H9 (cell line): ENCODE measurements around the gene TAF3. TPM values are rescaled to one million over a fixed set of nuclear protein-coding genes. Genes with fewer than 3 reads are reported as not detected.

Source experiments
- DNase-seq: peaks from one replicate; pipeline ENCODE4 v3.0.0-alpha.2; 2017
- H2AFZ ChIP-seq: one replicate; pipeline ENCODE4 v1.6.1; 2013; ENCODE audit warnings: mild to moderate bottlenecking, low read length, control low read depth, moderate library complexity
- H2AK5ac ChIP-seq: 2 replicates; pipeline ENCODE4 v1.6.1; 2013; ENCODE audit warnings: low read length, control low read depth, mixed read lengths; ENCODE audit not compliant: insufficient read length
- H2BK120ac ChIP-seq: one replicate; pipeline ENCODE4 v1.6.1; 2013; ENCODE audit warnings: low read depth, mild to moderate bottlenecking, low read length, control low read depth, inconsistent platforms; ENCODE audit not compliant: poor library complexity, severe bottlenecking
- H2BK12ac ChIP-seq: 2 replicates; pipeline ENCODE4 v1.6.1; 2013; ENCODE audit warnings: low read length, control low read depth, mixed read lengths, low read depth; ENCODE audit not compliant: insufficient read length
- H2BK15ac ChIP-seq: 2 replicates; pipeline ENCODE4 v1.6.1; 2013; ENCODE audit warnings: low read depth, low read length, control low read depth
- H2BK20ac ChIP-seq: one replicate; pipeline ENCODE4 v1.6.1; 2013; ENCODE audit warnings: low read depth, mild to moderate bottlenecking, low read length, control low read depth, inconsistent platforms; ENCODE audit not compliant: poor library complexity, severe bottlenecking
- H2BK5ac ChIP-seq: 2 replicates; pipeline ENCODE4 v1.6.1; 2013; ENCODE audit warnings: low read length, control low read depth, mixed read lengths; ENCODE audit not compliant: insufficient read length
- H3K14ac ChIP-seq: 2 replicates; pipeline ENCODE4 v1.6.1; 2013; ENCODE audit warnings: low read length, control low read depth; ENCODE audit not compliant: insufficient read depth
- H3K18ac ChIP-seq: 2 replicates; pipeline ENCODE4 v1.6.1; 2013; ENCODE audit warnings: low read depth, mild to moderate bottlenecking, mixed read lengths, low read length, control low read depth; ENCODE audit not compliant: insufficient read length
- H3K23ac ChIP-seq: 2 replicates; pipeline ENCODE4 v1.6.1; 2013; ENCODE audit warnings: low read length, control low read depth, mixed read lengths, low read depth; ENCODE audit not compliant: insufficient read length
- H3K23me2 ChIP-seq: 2 replicates; pipeline ENCODE4 v1.6.1; 2013; ENCODE audit warnings: low read depth, mild to moderate bottlenecking, mixed read lengths, low read length, control low read depth; ENCODE audit not compliant: insufficient read length, poor library complexity, severe bottlenecking
- H3K27ac ChIP-seq: 2 replicates; pipeline ENCODE4 v1.5.1; 2013; ENCODE audit warnings: low read length, control low read depth, mixed read lengths, low read depth; ENCODE audit not compliant: insufficient read length
- H3K27me3 ChIP-seq: 2 replicates; pipeline ENCODE4 v1.6.1; 2013; ENCODE audit warnings: low read length, control low read depth, inconsistent platforms; ENCODE audit not compliant: insufficient read depth
- H3K4ac ChIP-seq: 2 replicates; pipeline ENCODE4 v1.6.1; 2013; ENCODE audit warnings: low read depth, mild to moderate bottlenecking, control low read depth, inconsistent platforms, low read length, moderate library complexity
- H3K4me1 ChIP-seq: 2 replicates; pipeline ENCODE4 v1.6.1; 2013; ENCODE audit warnings: low read length, control low read depth, inconsistent platforms; ENCODE audit not compliant: insufficient read depth
- H3K4me2 ChIP-seq: 2 replicates; pipeline ENCODE4 v1.6.1; 2013; ENCODE audit warnings: low read length, control low read depth, mixed read lengths; ENCODE audit not compliant: insufficient read length, insufficient read depth
- H3K56ac ChIP-seq: 2 replicates; pipeline ENCODE4 v1.6.1; 2013; ENCODE audit warnings: low read depth, mild to moderate bottlenecking, mixed read lengths, low read length, control low read depth; ENCODE audit not compliant: insufficient read length
- H3K79me1 ChIP-seq: 2 replicates; pipeline ENCODE4 v1.6.1; 2013; ENCODE audit warnings: low read depth, mild to moderate bottlenecking, moderate library complexity, low read length, control low read depth, inconsistent platforms; ENCODE audit not compliant: insufficient read depth, poor library complexity, severe bottlenecking
- H3K79me2 ChIP-seq: 2 replicates; pipeline ENCODE4 v1.6.1; 2013; ENCODE audit warnings: low read length, control low read depth, inconsistent platforms; ENCODE audit not compliant: insufficient read depth
- H3K9ac ChIP-seq: 2 replicates; pipeline ENCODE4 v1.6.1; 2013; ENCODE audit warnings: low read length, control low read depth, mixed read lengths; ENCODE audit not compliant: insufficient read length; ENCODE audit errors: extremely low read depth
- H3K9me3 ChIP-seq: one replicate; pipeline ENCODE4 v1.6.1; 2013; ENCODE audit warnings: low read depth, low read length, inconsistent platforms; ENCODE audit not compliant: control insufficient read depth
- H3T11ph ChIP-seq: one replicate; pipeline ENCODE4 v1.6.1; 2013; ENCODE audit warnings: mild to moderate bottlenecking, low read length, control low read depth, inconsistent platforms
- H4K20me1 ChIP-seq: one replicate; pipeline ENCODE4 v1.6.1; 2013; ENCODE audit not compliant: control insufficient read depth, insufficient read length, insufficient read depth
- H4K5ac ChIP-seq: 2 replicates; pipeline ENCODE4 v1.6.1; 2013; ENCODE audit warnings: low read depth, mild to moderate bottlenecking, mixed read lengths, low read length, control low read depth; ENCODE audit not compliant: insufficient read length
- H4K8ac ChIP-seq: replicated peaks from 2 replicates; pipeline ENCODE4 v1.6.1; 2013; ENCODE audit warnings: low read length, control low read depth, mixed read lengths, low read depth; ENCODE audit not compliant: insufficient read length
- H4K91ac ChIP-seq: 2 replicates; pipeline ENCODE4 v1.6.1; 2013; ENCODE audit warnings: low read depth, mild to moderate bottlenecking, moderate library complexity, mixed read lengths, low read length, control low read depth; ENCODE audit not compliant: insufficient read length
- H3K27ac Mint-ChIP-seq, 3 experiments: 2 replicates in 2 of 3; 3 replicates in 1 of 3; pipeline ENCODE4 v1.8.0; 2020 to 2021; ENCODE audit warnings: mixed read lengths in 3 of 3, mild to moderate bottlenecking in 1 of 3, moderate library complexity in 1 of 3
- H3K27me3 Mint-ChIP-seq: 2 replicates; pipeline ENCODE4 v1.8.0; 2021; ENCODE audit warnings: low read depth, mild to moderate bottlenecking, moderate library complexity, mixed read lengths
- H3K36me3 Mint-ChIP-seq, 3 experiments: 2 replicates in 2 of 3; 3 replicates in 1 of 3; pipeline ENCODE4 v1.8.0; 2020 to 2021; ENCODE audit warnings: low read depth in 3 of 3, mixed read lengths in 3 of 3; ENCODE audit not compliant: insufficient read depth in 1 of 3
- H3K4me1 Mint-ChIP-seq, 2 experiments: 2 replicates each; pipeline ENCODE4 v1.8.0; 2020; ENCODE audit warnings: mixed read lengths in 2 of 2
- H3K4me3 Mint-ChIP-seq, 2 experiments: 2 replicates in 1 of 2; 3 replicates in 1 of 2; pipeline ENCODE4 v1.8.0; 2020 to 2021; ENCODE audit warnings: mild to moderate bottlenecking in 2 of 2, mixed read lengths in 2 of 2, moderate library complexity in 1 of 2
- H3K9me3 Mint-ChIP-seq, 2 experiments: 2 replicates in 1 of 2; 3 replicates in 1 of 2; pipeline ENCODE4 v1.8.0; 2020; ENCODE audit warnings: mild to moderate bottlenecking in 2 of 2, mixed read lengths in 2 of 2, moderate library complexity in 1 of 2
- CTCF ChIP-seq: fragments of 200-600 bp; sonication (generic); conservative IDR thresholded peaks from 3 replicates; pipeline ENCODE4 v1.8.0; 2021; ENCODE audit warnings: antibody characterized with exemption, mild to moderate bottlenecking
- WGBS: extraction: QIAGEN DNeasy Blood & Tissue Kit; methylation state at CpG from one replicate; pipeline ENCODE4 v1.1.7; 2013; ENCODE audit warnings: missing lambda C conversion rate, low lambda C conversion rate, mixed read lengths; ENCODE audit not compliant: insufficient read length; ENCODE audit errors: extremely low coverage; 5-methylcytosine and 5-hydroxymethylcytosine counted together
- total RNA-seq: library from RNA; stranded (reverse); gene quantifications from 2 replicates; pipeline ENCODE4 v1.2.1, GENCODE V29; 2021

Gene TAF3
- total RNA-seq, 1 experiment from 2014 or later = 10.2 TPM

GRCh38 chr10:7950981-7951847 is 132.9 kb downstream of the TAF3 start:
- Histone ChIP-seq H3K9me3 (no peaks in the 10 kb centered on the region), H3K23me2 (no peaks in the 10 kb centered on the region), H3K27me3 (no peaks in the 10 kb centered on the region), H2AFZ (no peak overlapping the region), H3K56ac (no peak overlapping the region), H4K91ac (no peak overlapping the region), H3K4ac (no peak overlapping the region), H2BK5ac (peak overlapping the region; percentile 19), H3K27ac (no peak overlapping the region), H4K20me1 (no peaks in the 10 kb centered on the region), H2AK5ac (no peak overlapping the region), H3K9ac (no peak overlapping the region), H2BK12ac (no peak overlapping the region), H3K4me1 (no peaks in the 10 kb centered on the region), H3K14ac (no peak overlapping the region), H4K5ac (no peak overlapping the region), H3K18ac (no peak overlapping the region), H3K4me2 (no peak overlapping the region), H3K23ac (no peak overlapping the region), H3T11ph (no peak overlapping the region), H2BK120ac (no peak overlapping the region), H2BK20ac (no peak overlapping the region), H4K8ac (no peak overlapping the region), H2BK15ac (no peak overlapping the region), H3K79me1 (no peaks in the 10 kb centered on the region), H3K79me2 (no peaks in the 10 kb centered on the region)
- no CpG with 5 or more reads among the region's 9 CpGs for WGBS
- H3K4me3 Mint-ChIP-seq = no peak overlapping the region; a peak in 1 of 5 replicates
- TF ChIP-seq CTCF = no peak
- H3K4me1 Mint-ChIP-seq = peaks cover 13 to 14% of the 10 kb centered on the region in 2 experiments
- H3K27ac Mint-ChIP-seq = no peak overlapping the region
- H3K27me3 Mint-ChIP-seq = no peaks in the 10 kb centered on the region
- H3K36me3 Mint-ChIP-seq = no peaks in the 10 kb centered on the region
- DNase-seq = no peak
- no peaks in the 10 kb centered on the region for H3K9me3 Mint-ChIP-seq
